GM18520 (cell line): ENCODE data around the gene PDE1C.
"Not testable (repeated sequence)": the region's sequence is repeated elsewhere in the genome, so short reads cannot be mapped to it uniquely, and the experiment has no call there.

Experiments
- ATAC-seq: cut with Tn5 transposase; IDR thresholded peaks from one replicate; pipeline ENCODE4 v1.9.1; 2021; ENCODE audit not compliant: unreplicated experiment

PDE1C gene

DNA sequence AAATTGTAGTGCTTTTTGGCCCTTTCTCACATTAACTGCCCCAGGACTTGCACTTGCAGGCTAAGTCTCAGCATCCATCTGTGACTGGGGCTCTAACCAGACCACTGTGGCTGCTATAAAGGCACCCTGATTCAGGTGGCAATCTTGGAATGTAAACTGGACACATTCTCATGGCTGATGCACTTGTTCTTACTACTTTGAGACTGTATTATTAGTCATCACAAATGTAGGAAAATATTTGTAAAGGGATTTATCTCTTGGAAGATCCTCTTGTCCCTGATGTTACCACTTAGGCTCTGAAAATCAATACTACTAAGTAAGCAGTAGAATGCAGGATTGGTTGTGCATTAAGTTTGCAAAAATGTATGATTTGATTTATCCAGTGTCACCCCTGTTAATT lies 25.0 kb downstream of the PDE1C start:
- ATAC-seq: no peak

GRCh38 chr7:32044739-32045138 lies 25.5 kb downstream of the PDE1C start:
- no peak for ATAC-seq

DNA sequence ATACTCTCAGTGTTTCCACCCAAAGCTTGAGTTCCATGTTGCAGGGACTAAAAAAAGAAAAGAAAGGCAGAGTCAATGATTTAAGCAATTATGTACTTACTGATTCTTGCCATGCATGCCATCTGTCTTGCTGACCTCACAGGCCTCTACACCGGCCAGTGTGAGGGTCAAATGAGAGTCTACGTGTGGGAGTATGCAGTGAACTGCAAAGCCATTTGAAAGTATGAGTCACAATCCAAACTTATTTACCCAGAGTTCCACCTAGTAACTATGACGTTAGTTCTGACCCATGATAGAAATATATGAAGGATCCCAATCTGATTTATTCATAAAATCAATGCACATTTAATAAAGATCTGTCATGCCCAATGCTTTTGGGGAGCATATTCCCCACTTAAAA lies 26.5 kb downstream of the PDE1C start:
- peak; percentile 60 for ATAC-seq

- no peak for ATAC-seq
Observed at GRCh38 chr7:32042900-32043299, 27.3 kb downstream of the PDE1C start.

DNA sequence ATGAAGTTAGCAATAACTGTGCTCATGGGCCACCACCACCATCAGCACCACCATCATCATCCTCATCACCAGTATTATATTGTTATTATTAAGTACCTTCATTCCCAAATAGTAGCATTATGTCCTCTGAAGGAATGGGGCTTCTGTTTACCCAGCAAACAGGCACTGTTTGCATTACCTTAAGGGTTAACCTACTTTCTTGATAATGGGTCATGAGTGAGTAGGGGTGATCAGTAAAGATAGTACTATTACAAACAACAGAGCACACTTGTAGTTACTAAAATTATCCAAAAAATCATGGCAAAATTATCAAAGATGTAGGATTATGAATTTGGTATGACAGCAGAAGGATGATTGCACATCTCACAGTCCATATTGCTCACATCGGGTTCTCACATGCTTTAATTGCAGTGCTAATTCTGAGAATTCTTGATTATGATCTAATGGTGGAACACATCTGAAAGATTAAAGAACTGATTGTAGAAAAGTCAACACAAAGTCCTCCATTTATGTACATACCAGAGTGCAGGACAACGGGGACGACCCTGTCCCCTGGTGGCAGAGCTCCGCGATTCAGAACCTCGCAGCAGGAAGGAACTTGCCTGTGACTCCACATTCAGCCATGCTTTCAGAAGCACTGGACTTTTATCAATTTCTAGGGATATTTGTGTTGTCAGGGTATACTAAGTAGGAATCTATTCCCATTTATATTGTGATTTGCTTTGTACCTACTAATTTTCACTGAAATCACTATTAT lies 31.0 kb downstream of the PDE1C start:
- no peak for ATAC-seq

GRCh38 chr7:32037650-32038198 lies 32.5 kb downstream of the PDE1C start:
- ATAC-seq: peak; percentile 90

DNA sequence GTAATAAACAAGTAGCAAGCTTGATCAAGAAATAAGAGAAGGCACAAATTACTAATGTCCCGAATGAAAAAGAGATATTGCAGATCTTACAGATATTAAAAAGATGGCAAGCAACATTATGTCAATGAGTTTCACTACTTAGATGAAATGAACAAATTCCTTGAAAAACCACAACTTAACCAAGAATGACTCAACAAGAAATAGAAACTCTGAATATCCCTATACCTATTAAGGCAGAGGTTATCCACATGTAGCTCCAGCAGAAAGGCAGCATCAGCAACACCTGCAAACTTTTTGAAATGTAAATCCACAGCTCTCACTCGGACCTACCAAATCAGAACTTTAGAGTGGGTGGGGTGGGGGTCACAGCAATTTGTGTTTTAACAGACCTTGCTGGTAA lies 33.6 kb downstream of the PDE1C start:
- ATAC-seq: no peak

DNA sequence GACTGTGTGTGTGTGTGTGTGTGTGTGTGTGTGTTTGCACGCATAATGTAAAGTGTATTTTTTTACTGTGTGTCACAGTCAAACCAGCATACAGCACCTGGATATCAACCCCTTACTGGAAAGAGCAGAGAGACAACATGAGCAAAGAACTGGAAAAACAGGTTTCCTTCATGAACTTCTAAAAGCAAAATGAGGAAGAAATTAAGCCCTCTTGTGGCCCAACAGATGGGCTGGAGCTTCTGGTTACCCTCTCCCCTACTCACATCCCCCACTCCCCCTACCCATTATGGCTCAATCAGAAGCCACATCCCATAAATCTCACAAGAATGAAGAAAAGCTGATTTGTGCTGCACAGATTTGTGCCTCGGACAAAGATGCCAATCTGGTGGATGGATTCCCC lies 36.2 kb downstream of the PDE1C start:
- ATAC-seq: no peak

- ATAC-seq: no peak
Observed at GRCh38 chr7:32033006-32033405, 37.2 kb downstream of the PDE1C start.

DNA sequence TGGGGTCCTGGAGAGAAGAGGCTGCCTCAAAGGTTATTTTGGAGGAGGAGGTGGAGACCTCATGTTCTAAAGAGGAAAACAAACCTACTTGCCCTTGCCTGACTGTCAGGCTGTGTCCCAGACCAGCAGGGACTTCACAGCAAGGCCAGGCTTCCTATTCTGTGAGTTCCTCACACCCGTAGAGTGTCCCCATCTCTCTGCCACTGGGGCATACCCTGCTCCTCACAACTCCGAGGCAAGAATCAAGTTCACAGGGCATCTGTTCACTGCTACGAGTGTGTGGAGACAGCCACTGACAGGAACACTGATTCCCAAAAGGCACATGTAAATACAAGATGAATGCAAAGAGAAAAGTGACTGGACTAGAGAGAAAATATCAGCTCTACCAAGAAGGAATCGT lies 38.0 kb downstream of the PDE1C start:
- ATAC-seq: no peak

- ATAC-seq: no peak
Observed at GRCh38 chr7:32030904-32031692, 39.1 kb downstream of the PDE1C start.

GRCh38 chr7:32026083-32026425 lies 44.2 kb downstream of the PDE1C start:
- ATAC-seq: no peak

DNA sequence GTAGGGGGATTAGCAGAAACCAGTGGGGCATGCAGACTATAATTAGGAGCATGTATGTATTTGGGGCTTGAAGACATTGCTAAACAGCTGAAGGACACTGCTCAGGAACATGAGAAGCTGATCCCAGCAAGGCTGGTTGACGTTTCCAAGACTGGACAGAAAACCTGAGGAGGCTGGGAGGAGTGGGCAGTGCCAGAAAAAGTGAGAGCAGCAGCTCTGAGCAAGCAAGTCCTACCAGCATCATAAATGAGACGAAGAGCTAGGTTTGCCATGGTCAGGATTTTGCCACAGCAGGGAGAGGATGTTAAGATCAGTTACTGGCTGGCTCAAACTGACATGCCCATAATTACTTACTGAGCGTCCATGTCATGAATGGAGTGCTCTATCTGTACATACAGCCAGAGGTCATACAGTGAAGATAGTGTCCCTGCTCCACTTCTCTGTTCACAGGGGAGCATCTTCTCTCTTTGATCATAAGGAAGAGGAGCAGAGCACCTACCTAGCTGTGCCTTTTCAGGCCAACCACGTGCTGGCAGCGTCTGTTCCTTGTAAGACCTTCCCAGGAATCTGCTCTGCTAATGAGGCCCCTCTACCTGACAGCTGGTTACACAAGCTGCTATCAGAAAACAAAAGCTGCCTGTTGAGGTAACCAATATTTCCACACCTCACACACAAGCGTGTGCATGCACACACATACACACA lies 44.7 kb downstream of the PDE1C start:
- no peak for ATAC-seq

DNA sequence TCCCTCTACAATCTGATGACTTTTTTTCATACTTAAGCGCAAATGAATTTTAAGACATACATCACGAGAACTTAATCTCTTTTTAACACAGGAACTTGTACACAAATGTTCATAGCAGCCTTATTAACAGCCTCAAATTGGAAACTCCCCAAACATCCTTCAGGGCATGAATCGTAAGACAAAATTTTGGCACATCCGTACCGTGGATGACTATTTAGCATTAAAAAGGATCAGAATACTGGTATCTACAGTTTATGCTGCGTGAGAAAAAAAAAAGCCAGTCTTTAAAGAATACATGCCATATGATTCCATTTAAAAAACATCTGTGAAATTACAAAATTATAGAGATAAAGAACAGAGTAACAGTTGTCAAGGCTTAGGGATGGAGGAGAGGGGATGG lies 46.8 kb downstream of the PDE1C start:
- ATAC-seq: no peak

- no peak for ATAC-seq
Observed at GRCh38 chr7:32022966-32023365, 47.2 kb downstream of the PDE1C start.

- no peak for ATAC-seq
Observed at GRCh38 chr7:32020551-32021159, 49.6 kb downstream of the PDE1C start.

DNA sequence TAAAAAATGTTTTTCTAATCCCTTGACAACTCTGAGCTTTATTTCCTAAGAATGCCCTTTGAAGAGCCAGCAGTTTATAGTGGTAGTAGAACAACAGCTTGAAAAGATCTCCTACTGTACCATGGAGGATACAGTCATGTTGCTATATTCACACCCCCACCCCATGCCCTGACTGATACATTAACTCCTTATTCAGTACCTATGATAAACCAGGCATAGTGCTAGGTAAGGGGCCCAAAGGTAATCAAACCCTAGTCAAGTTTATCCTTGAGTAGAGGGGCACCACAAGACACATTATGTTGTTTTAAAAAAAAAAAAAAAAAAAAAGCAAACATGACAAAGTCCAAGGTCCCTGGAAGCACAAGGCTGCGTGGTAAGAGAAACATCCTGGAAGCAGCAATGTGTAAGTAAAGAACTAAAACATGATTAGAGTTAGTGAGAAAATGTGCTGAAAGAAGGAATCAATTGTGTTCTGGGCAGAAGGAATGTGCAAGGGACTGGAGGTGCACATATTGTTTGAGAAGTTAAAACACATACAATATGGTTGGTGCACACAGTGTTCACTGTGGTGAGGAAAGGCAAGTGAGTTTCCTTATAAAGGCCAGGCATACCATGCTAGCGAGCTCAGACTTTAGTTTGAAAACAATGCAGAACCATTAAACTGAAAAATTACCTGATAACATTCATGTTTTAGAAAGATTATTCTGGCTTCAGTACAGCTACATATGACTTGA lies 51.2 kb downstream of the PDE1C start:
- no peak for ATAC-seq

GRCh38 chr7:32015133-32015532 lies 55.1 kb downstream of the PDE1C start:
- ATAC-seq: no peak

- ATAC-seq: not testable (repeated sequence)
Observed at GRCh38 chr7:32013471-32013870, 56.7 kb downstream of the PDE1C start.

- ATAC-seq: no peak
Observed at GRCh38 chr7:32005577-32005976, 64.6 kb downstream of the PDE1C start.

- no peak for ATAC-seq
Observed at GRCh38 chr7:32001948-32002347, 68.3 kb downstream of the PDE1C start.
